Stimulated activated CD8-positive, alpha-beta memory T cell treated with anti-CD3 and anti-CD28 coated beads, Interleukin-7, amount 100 ng/mL, for 4 hours (primary cell): ENCODE data around the gene FOXK2.
"Not testable (repeated sequence)": the region's sequence is repeated elsewhere in the genome, so short reads cannot be mapped to it uniquely, and the experiment has no call there.

Experiments used
- DNase-seq, 2 donors: peaks; one replicate each; pipeline ENCODE4 v3.0.0-alpha.2; 2020; ENCODE audit warnings: low read depth in 2 of 2

The FOXK2 gene

GRCh38 chr17:82564241-82564640, 44.7 kb downstream of the FOXK2 start:
- no peak for DNase-seq

- DNase-seq: no peak
These were observed 46.0 kb downstream of the FOXK2 start for GRCh38 chr17:82565551-82565950.

- DNase-seq: no peak
These were observed 46.8 kb downstream of the FOXK2 start for GRCh38 chr17:82566129-82566960.

GRCh38 chr17:82567286-82567685, 47.8 kb downstream of the FOXK2 start:
- no peak for DNase-seq

GRCh38 chr17:82568997-82569393, 49.5 kb downstream of the FOXK2 start:
- no peak for DNase-seq

- DNase-seq: no peak
These were observed 50.1 kb downstream of the FOXK2 start for GRCh38 chr17:82569621-82570020.

GRCh38 chr17:82570277-82570676, 50.7 kb downstream of the FOXK2 start:
- DNase-seq: no peak

GRCh38 chr17:82571855-82572254, 52.3 kb downstream of the FOXK2 start:
- DNase-seq: no peak

- DNase-seq: no peak
These were observed 54.5 kb downstream of the FOXK2 start for GRCh38 chr17:82574041-82574440.

GRCh38 chr17:82575581-82576221, 56.2 kb downstream of the FOXK2 start:
- DNase-seq: not testable (repeated sequence)

GRCh38 chr17:82577300-82577699, 57.8 kb downstream of the FOXK2 start:
- no peak for DNase-seq

- not testable (repeated sequence) for DNase-seq
These were observed 60.4 kb downstream of the FOXK2 start for GRCh38 chr17:82579969-82580368.

GRCh38 chr17:82582213-82582612, 62.7 kb downstream of the FOXK2 start:
- DNase-seq: no peak

GRCh38 chr17:82582709-82583108, 63.2 kb downstream of the FOXK2 start:
- DNase-seq: no peak

GRCh38 chr17:82583720-82584234, 64.2 kb downstream of the FOXK2 start:
- DNase-seq: peak in 1 of 2 donors; percentile 65

- not testable (repeated sequence) for DNase-seq
These were observed 66.5 kb downstream of the FOXK2 start for GRCh38 chr17:82585935-82586575.

GRCh38 chr17:82586576-82587233, 67.2 kb downstream of the FOXK2 start:
- no peak for DNase-seq

- no peak for DNase-seq
These were observed 67.9 kb downstream of the FOXK2 start for GRCh38 chr17:82587234-82588086.

GRCh38 chr17:82588266-82589175, 69.0 kb downstream of the FOXK2 start:
- no peak for DNase-seq

- DNase-seq: no peak
These were observed 70.3 kb downstream of the FOXK2 start for GRCh38 chr17:82589851-82590180.
